HG03439 (cell line): Measurements from ENCODE around the gene NAP1L1.

ENCODE experiments used
- ATAC-seq: cut with Tn5 transposase; IDR thresholded peaks from one replicate; pipeline ENCODE4 v1.9.1; 2021; ENCODE audit warnings: mild to moderate bottlenecking, moderate library complexity; ENCODE audit not compliant: unreplicated experiment

NAP1L1 gene, protein sequence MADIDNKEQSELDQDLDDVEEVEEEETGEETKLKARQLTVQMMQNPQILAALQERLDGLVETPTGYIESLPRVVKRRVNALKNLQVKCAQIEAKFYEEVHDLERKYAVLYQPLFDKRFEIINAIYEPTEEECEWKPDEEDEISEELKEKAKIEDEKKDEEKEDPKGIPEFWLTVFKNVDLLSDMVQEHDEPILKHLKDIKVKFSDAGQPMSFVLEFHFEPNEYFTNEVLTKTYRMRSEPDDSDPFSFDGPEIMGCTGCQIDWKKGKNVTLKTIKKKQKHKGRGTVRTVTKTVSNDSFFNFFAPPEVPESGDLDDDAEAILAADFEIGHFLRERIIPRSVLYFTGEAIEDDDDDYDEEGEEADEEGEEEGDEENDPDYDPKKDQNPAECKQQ

DNA sequence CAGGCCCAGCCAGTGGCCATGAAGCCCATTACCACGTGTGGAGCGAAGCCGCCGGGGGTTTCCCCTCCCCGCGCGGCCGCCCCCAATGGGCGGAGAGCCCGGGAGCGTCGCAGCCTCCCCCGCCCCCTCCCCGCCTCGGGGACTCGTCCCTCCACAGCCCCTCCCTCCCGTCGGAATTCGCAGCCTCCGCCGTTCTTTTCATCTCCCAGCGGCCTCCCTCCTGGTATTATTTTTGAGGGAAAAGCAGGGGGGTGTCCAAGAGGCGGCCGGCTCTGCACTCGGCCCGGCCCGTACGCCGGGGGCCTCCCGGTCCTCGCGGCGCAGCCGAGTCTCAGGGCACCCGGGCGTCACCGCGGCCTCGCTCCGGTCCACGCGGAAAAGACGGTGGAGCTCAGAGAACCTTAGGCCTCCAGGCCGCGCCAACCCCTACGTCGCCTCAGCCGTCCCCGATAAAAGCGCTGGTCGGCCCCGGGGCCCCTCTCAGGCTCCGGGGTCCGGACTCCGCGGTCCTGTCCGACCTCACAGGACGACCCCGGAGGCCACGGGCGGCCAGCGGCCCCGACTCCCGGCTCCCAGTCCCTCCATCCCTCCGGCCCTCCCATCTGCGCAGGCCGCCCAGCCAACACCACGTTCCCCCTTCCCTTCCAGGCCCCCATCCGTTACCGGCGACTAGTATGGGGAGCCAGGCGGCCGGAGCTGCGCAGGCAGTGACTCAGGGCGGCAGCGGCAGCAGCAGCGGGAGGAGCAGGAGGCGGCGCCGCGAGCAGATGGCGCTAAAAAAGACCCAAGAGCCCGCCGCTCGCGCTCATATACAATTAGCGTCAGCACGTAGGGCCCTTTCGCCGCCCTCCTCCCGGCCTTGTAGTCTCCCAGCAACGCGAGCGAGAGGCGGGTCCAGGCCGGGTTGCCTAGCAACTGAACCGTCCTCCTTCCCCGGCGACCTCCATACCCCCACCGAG is at the start of gene NAP1L1:
TSS of gene NAP1L1 (minus strand) at position 782 of the 959 bp plus-strand sequence. CDS start 10,466 bp downstream, outside the sequence.
- peak; percentile 94 for ATAC-seq

DNA sequence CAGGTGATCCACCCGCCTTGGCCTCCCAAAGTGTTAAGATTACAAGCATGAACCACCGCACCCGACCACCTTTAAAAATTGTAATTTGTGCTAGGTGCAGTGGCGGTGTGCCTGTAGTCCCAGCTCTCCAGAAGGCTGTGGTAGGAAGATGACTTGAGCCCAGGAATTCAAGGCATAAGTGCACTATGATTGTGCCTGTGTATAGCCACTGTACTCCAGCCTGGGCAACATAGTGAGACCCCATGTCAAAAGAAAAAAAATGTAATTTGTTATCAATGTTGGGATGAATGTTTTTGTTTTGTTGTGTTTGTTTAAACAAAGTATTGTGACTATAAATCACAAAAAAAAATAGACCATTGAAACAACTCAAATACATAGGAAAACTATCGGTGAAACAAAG is 43.1 kb upstream of the NAP1L1 start:
- ATAC-seq = no peak

DNA sequence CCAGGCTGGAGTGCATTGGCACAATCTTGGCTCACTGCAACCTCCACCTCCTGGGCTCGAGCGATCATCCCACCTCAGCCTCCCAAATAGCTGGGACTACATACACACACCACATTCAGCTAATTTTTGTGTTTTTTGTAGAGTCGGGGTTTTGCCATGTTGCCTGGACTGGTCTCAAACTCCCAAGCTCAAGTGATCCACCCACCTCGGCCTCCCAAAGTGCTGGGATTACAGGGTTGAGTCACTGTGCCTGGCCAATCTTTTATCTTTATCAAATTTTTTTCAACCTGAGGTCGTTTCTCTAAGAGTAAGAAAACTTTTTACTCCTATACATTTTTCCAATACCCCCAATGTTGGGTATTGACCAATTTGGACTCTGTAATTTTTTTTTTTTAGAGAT is 40.0 kb upstream of the NAP1L1 start:
- no peak for ATAC-seq

- no peak for ATAC-seq
Measured at GRCh38 chr12:76123259-76124212, 39.1 kb upstream of the NAP1L1 start.

DNA sequence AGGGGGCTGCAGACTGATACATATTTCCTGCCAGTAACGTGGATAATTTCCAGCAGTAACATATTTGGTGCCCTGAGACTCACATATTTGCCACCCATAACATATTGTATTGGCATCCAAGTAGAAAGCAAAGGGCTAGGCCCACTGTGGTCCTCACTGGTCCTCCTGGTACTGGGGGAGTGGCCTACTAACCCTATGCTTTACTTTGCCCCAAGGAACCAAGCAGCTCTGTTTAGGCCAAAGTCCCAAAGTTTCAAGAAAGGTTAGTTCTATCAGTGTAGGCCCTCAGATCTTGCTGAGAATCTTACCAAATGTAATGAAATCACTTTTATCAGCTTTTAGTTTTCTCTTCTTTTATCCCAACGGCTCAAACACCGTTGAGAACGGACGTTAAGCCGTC is 35.4 kb upstream of the NAP1L1 start:
- ATAC-seq = no peak

DNA sequence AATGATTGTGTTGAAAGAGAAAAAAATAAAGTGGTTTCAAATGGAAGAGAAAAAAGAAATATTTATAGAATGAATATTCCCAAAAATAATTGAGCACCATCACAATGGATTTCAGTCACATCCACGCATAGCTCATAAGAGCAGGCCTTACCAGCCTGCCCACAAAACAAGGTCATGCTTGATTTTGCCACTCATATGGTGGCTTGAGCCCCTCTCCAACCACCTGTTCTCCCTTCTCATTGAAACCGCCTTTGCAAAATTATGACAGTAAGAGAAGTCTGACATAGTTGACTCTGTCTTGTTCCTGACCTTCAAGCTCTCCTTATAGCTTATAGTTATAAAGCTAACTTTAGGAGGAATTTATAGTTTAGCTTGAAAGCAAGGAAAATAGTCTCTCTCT is 33.3 kb upstream of the NAP1L1 start:
- ATAC-seq = no peak

GRCh38 chr12:76117067-76117691 is 32.7 kb upstream of the NAP1L1 start:
- ATAC-seq = no peak

- no peak for ATAC-seq
Measured at GRCh38 chr12:76113800-76114757, 29.6 kb upstream of the NAP1L1 start.

GRCh38 chr12:76111209-76111749 is 26.8 kb upstream of the NAP1L1 start:
- ATAC-seq = no peak

- ATAC-seq = no peak
Measured at GRCh38 chr12:76109879-76110278, 25.4 kb upstream of the NAP1L1 start.

GRCh38 chr12:76108356-76108755 is 23.9 kb upstream of the NAP1L1 start:
- no peak for ATAC-seq

GRCh38 chr12:76106631-76107030 is 22.1 kb upstream of the NAP1L1 start:
- ATAC-seq = no peak

DNA sequence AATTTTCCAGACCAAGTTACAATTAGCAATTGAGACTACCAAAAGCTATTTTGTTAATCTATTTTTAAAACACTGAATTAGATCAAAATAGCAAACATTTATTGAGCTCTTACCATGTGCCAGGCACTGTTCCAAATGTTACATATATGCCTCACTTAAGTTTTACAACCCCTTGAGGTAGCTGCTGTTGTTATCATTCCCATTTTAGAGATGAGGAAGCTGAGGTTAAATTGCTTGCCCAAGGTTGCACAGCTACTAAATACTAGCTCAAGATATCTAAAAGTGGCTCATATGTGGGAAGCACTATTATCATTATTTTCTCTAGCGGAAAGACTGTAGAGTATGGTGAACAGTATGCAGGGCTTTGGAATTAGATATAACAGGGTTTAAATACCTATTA is 19.5 kb upstream of the NAP1L1 start:
- no peak for ATAC-seq

DNA sequence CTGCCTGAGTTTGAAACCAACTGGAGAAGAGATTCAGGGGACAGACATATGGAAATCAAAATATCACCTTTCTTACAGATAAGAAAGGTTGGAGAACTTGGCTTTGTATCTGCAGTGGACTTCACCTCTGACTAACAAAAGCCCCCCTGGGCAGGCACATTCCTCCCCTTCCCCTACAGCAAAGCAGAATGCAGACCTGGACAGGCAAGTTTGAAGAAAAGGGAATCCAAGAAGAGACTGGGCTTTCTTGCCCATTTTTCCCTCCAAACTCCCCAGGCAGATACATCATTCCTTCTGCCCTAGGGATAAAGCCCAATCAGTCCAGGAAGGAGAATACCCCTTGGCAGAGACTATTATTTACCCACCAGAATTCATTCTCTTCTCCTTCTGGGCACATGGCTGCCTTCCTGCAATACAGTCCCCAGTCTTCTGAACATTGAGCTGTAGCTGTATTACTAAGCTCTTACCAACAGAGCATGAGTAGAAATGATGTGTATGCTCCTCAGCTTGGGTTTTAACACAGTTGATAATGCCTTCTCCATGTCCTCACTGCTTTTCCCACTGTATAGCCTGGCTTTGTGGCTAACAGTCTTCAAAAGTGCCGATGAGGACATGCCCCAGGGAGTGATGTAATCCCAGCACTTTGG is 17.4 kb upstream of the NAP1L1 start:
- ATAC-seq = no peak

DNA sequence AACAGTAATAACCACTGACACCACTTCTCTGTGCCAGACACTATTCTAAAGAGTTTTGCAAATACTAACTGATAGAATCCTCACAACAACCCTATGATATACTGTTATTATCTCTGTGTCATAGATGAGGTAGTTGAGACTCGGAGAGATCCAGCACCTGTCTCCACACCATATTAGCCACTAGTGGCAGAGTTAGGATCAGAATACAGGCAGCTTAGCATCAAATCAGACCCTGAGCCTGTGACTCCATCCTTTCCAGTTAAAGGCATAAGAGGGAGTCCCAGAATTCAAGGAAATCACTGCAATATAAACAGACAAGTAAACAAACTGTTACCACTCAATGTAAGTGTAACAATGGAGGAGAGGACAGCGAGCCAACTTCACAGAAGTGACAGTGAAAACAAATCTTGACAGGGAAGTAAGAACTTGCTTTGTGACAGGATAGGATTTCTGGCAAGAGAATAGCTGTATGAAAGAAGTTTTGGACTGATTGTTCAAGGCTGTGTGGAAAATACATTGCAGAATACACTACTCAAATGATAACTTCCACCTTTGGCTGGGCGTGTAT is 11.7 kb upstream of the NAP1L1 start:
- no peak for ATAC-seq

DNA sequence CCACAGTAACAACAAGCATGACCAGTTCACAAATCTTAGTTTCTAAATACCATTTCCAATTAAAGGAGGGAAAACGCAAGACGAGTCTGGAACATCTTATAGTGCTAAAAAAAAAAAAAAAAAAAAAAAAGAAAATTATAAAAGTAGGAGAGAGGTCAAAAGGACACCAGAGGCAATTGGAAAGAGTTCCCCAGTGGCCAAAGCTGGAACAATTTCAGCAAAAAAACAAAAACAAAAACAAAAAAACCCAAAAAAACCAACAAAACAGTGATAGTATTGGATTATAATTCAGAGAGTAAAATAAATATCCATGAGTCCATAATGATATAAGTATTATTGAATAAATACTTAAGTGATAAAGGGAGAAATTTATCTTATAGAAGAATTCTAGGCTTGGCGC is 10.3 kb upstream of the NAP1L1 start:
- no peak for ATAC-seq

DNA sequence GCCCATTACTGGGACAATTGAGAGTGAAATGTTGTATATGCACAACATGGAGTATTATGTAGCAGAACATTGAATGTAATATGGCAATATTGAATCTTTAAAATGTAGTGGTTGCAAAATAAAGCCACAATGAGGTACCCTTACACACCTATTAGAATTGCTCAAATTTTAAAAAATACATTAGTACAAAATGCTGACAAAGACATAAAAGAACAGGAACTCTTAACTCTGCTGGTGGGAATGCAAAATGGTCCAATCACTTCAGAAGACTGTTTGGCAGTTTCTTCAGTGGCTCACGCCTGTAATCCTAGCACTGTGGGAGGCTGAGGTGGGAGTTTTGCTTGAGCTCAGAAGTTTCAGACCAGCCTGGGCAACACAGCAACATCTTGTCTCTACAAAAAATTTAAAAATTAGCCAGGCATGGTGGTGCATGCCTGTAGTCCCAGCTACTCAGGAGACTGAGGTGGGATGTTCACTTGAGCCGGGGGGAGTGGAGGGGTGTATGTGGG is 6.8 kb upstream of the NAP1L1 start:
- no peak for ATAC-seq

GRCh38 chr12:76085520-76085868 is 1.0 kb upstream of the NAP1L1 start:
- no peak for ATAC-seq
